Ovary (tissue), 9 donors: ENCODE data around the gene BABAM2. TPM values are rescaled to one million over a fixed set of nuclear protein-coding genes. Genes with fewer than 3 reads are reported as not detected.

Source experiments
- DNase-seq, 5 donors: peaks; one replicate each; pipeline ENCODE4 v3.0.0-alpha.2; 2019 to 2020
- H3K27ac ChIP-seq, 2 donors: fragments of 200-600 bp; one replicate each; pipeline versions ENCODE4 v1.5.1 to v1.8.0; 2019 to 2022
- H3K27me3 ChIP-seq: fragments of 200-600 bp; one replicate; pipeline ENCODE4 v1.8.0; 2022
- H3K36me3 ChIP-seq: fragments of 200-600 bp; sonication (generic); one replicate; pipeline ENCODE4 v1.5.1; 2019
- H3K4me1 ChIP-seq: one replicate; pipeline ENCODE4 v1.8.1; 2013; ENCODE audit warnings: mild to moderate bottlenecking, moderate library complexity; ENCODE audit not compliant: insufficient read depth
- H3K4me3 ChIP-seq: fragments of 200-600 bp; sonication (generic); one replicate; pipeline ENCODE4 v1.5.1; 2017
- H3K9me3 ChIP-seq, 2 donors: fragments of 200-600 bp in 1 of 2; sonication (generic) in 1 of 2; one replicate each; pipeline versions ENCODE4 v1.5.1 to v1.8.1; 2013 to 2019; ENCODE audit warnings: mild to moderate bottlenecking in 1 of 2, moderate library complexity in 1 of 2
- EP300 ChIP-seq: sonication (generic); formaldehyde crosslinking; IDR thresholded peaks from one replicate; pipeline ENCODE4 v1.6.1; 2017; ENCODE audit warnings: antibody characterized with exemption
- POLR2A ChIP-seq: fragments of 450-650 bp; IDR thresholded peaks from one replicate; pipeline ENCODE4 v1.6.1; 2017; ENCODE audit warnings: antibody characterized with exemption, mild to moderate bottlenecking, moderate library complexity
- WGBS, 3 donors: extraction: QIAGEN DNeasy Blood & Tissue Kit in 1 of 3; methylation state at CpG; one replicate each; pipeline versions ENCODE4 v1.1.5 to v1.1.7; 2013 to 2017; 5-methylcytosine and 5-hydroxymethylcytosine counted together
- intact Hi-C, 4 donors: fragments of 100-400 bp; cut with DNase I; formaldehyde crosslinking; loops; one replicate each; pipeline versions ENCODE4 v1.11.0 to v1.15.1; 2022 to 2023
- polyA plus RNA-seq, 2 donors: library from polyadenylated mRNA; stranded (reverse); fragments of 200-250 nt in 1 of 2; fragments of 350-450 nt in 1 of 2; fragmentation: Illumina TruSeq in 1 of 2; extraction: RNeasy Lipid Tissue Mini Kit (QIAGEN cat#74804) in 1 of 2; gene quantifications; one replicate each; pipeline ENCODE4 v1.2.3, GENCODE V29; 2013 to 2014
- total RNA-seq, 7 donors: library from RNA; depleted of rRNA in 2 of 7; stranded (reverse); fragments of >200 nt in 2 of 7; fragmentation: NEBNext Ultra II Directional in 3 of 7; extraction: Animal tissue kit (Norgen Biotek cat#: 25700) in 3 of 7; gene quantifications; one replicate each; pipeline versions ENCODE4 v1.1.0 to v1.2.4, GENCODE V29; 2016 to 2023
- TF ChIP-seq, protein P1 (sequence below), 3 donors: fragments of 450-650 bp in 2 of 3; fragments of 200-600 bp in 1 of 3; IDR thresholded peaks; one replicate each; pipeline versions ENCODE4 v1.5.1 to v1.8.0; 2016 to 2022; ENCODE audit warnings: antibody characterized with exemption in 3 of 3, mild to moderate bottlenecking in 1 of 3
- donor health status: DM: no; HTN: no; CAD: no; lungs with moderate emphysema.
- donor health status: DM: no; HTN: no; CAD: no.
- donor health status: Bipolar disorder and iron deficiency.
- donor health status: DM: yes; HTN: yes; CAD: no.
- donor health status: DM: no; HTN: no; CAD: no.
- donor health status: DM: yes; HTN: yes; CAD: no.

BABAM2 gene
- total and polyA plus RNA-seq, 9 donors: 22.0 to 96.7 (median 46.8) TPM

DNA sequence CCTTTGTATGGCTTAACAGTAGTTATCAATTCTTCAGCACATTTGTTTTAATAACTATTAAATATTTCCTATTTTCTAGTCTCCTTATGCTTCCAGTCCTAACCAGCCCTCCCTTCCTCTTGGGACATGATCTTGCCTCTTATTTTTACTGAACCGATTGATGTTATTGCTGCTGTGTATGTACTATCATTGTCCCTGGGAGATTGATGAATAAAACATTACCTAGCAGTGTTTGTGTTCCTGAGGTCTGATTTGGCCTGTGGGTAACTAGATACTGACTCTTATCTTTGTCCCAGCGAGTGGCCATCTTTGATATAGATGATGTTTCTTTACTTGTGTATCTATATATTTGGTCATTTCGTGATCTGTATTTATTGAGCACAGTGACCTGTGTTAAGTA, 192.9 kb downstream of the BABAM2 start:
- TF ChIP-seq POLR2A (no peak), EP300 (no peak)
- TF ChIP-seq, protein P1, sequence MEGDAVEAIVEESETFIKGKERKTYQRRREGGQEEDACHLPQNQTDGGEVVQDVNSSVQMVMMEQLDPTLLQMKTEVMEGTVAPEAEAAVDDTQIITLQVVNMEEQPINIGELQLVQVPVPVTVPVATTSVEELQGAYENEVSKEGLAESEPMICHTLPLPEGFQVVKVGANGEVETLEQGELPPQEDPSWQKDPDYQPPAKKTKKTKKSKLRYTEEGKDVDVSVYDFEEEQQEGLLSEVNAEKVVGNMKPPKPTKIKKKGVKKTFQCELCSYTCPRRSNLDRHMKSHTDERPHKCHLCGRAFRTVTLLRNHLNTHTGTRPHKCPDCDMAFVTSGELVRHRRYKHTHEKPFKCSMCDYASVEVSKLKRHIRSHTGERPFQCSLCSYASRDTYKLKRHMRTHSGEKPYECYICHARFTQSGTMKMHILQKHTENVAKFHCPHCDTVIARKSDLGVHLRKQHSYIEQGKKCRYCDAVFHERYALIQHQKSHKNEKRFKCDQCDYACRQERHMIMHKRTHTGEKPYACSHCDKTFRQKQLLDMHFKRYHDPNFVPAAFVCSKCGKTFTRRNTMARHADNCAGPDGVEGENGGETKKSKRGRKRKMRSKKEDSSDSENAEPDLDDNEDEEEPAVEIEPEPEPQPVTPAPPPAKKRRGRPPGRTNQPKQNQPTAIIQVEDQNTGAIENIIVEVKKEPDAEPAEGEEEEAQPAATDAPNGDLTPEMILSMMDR (IDR thresholded peaks at IDR 0.05): no peak
- Histone ChIP-seq H3K27ac (no peak overlapping the region), H3K4me1 (peaks cover 9% of the 10 kb centered on the region), H3K27me3 (no peaks in the 10 kb centered on the region), H3K36me3 (no peaks in the 10 kb centered on the region), H3K4me3 (no peak overlapping the region), H3K9me3 (no peaks in the 10 kb centered on the region)
- DNase-seq: no peak
- 91 to 97% (median 95%) methylated on average over 3 of the region's 3 CpGs for WGBS, 3 donors
- intact Hi-C loops: no loop called here

DNA sequence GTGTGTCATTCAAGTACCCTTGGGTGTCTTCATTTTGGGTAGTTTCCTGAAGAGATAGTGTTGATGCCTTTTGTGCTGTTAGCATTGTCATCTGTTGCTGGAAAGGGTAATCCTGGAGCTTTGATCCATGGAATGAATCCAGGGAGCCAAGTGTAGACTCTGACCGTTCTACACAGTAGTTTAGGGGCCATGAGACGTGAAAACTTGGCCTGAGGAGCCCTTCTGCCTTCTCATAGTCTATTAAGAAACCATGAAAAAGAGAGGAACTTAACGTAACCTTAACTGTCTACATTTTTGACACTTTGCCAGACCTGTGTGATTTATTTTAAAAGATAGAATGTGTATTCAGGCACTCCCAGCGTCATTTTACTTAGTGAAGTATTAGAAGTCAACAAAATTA, 194.0 kb downstream of the BABAM2 start:
- intact Hi-C loops: no loop called here
- no peak for TF ChIP-seq POLR2A
- no peaks in the 10 kb centered on the region for H3K27me3 ChIP-seq
- H3K27ac ChIP-seq: no peak overlapping the region
- 13 to 20% (median 14%) methylated on average over 4 of the region's 4 CpGs for WGBS, 3 donors
- H3K4me1 ChIP-seq: peaks cover 9% of the 10 kb centered on the region
- no peak overlapping the region for H3K4me3 ChIP-seq
- DNase-seq: peak in 2 of 5 donors; percentile 13 to 23
- no peaks in the 10 kb centered on the region for H3K36me3 ChIP-seq
- H3K9me3 ChIP-seq: no peaks in the 10 kb centered on the region

DNA sequence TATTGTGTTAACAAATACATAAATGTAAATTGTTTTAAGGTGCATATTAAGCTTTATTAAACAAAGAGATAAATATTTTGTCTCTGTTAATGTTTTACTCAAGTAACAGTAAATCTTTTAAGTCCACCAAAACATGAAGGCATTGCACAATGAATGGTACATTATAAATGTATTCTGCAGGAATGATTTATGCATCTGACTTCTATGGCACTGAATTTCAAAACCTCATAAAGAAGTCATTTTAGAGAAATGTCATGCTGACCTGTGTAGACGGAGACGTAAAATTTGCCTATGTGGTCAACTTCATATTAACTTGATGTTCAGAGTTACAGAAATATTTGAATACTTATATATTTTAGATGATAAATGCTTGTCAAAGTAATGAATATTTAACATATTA, 194.7 kb downstream of the BABAM2 start:
- 44 to 67% (median 57%) methylated on average over 2 of the region's 2 CpGs for WGBS, 3 donors
- H3K27ac ChIP-seq: no peak overlapping the region
- DNase-seq: no peak

DNA sequence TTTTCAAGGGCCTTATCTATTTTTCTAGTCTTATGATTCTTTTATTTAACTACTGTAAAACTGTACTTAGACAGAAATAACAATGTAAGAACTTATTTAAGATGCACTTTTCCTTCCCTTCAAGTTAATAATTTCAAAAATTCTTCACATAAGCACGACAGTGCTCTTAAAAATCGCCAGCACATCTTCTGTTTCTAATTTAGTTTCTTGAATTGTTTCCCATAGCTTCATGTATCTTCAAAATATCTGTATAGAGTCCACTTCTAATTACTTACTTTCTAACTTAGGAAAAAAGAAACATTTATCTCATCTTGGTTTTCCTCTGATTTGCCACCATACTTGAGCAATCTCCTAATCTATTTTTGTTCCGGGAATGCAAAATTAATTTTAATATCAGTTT, 196.1 kb downstream of the BABAM2 start:
- H3K4me1 ChIP-seq: peaks cover 6% of the 10 kb centered on the region
- H3K27me3 ChIP-seq: no peaks in the 10 kb centered on the region
- no peak for TF ChIP-seq EP300
- TF ChIP-seq POLR2A: no peak
- TF ChIP-seq, protein P1 (IDR thresholded peaks at IDR 0.05): no peak
- H3K4me3 ChIP-seq: no peak overlapping the region
- H3K36me3 ChIP-seq: no peaks in the 10 kb centered on the region
- no peak for DNase-seq
- 66 to 89% (median 71%) methylated on average over 3 of the region's 3 CpGs for WGBS, 3 donors
- intact Hi-C loops: no loop called here
- H3K9me3 ChIP-seq: no peaks in the 10 kb centered on the region
- no peak overlapping the region for H3K27ac ChIP-seq

More for the DNA sequence above, 194.7 kb downstream of the BABAM2 start:
- Histone ChIP-seq H3K27me3 (no peaks in the 10 kb centered on the region), H3K36me3 (no peaks in the 10 kb centered on the region), H3K4me3 (no peak overlapping the region), H3K9me3 (no peaks in the 10 kb centered on the region), H3K4me1 (peaks cover 9% of the 10 kb centered on the region)
- TF ChIP-seq POLR2A (no peak), EP300 (no peak)
- TF ChIP-seq, protein P1 (IDR thresholded peaks at IDR 0.05): no peak
- intact Hi-C loops: no loop called here

DNA sequence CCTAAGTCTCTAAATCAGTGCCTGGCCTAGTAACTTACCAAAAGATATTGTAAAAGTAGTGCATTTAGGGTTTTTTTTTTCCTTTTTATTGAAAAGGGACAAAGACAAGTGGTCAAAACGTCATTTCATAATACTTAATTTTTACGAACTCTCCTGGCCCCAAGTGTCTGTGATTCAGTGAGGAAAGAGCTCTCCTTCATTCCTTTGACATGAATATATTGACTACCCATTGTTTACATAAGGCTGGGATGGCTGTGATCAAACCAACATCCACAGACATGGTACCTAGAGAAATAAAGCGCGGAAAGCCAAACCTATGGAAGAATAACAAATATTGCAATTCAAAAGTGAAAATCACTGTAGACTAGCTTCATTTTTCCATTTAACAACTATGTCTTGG, 198.4 kb downstream of the BABAM2 start:
- intact Hi-C loops: no loop called here
- TF ChIP-seq, protein P1 (IDR thresholded peaks at IDR 0.05): no peak
- TF ChIP-seq POLR2A (no peak), EP300 (no peak)
- 92 to 97% (median 96%) methylated on average over 4 of the region's 4 CpGs for WGBS, 3 donors
- Histone ChIP-seq H3K27ac (no peak overlapping the region), H3K36me3 (no peaks in the 10 kb centered on the region), H3K27me3 (no peaks in the 10 kb centered on the region), H3K4me3 (no peak overlapping the region), H3K9me3 (no peaks in the 10 kb centered on the region), H3K4me1 (peaks cover 6% of the 10 kb centered on the region)
- DNase-seq: no peak
